Glomerular visceral epithelial cell (primary cell): ENCODE measurements around the gene ENPP7.

Experiments used
- DNase-seq: peaks from one replicate; pipeline ENCODE4 v3.0.0-alpha.2; 2016; ENCODE audit errors: extremely low spot score

Gene ENPP7

GRCh38 chr17:79778504-79779083 is 47.9 kb downstream of the ENPP7 start:
- DNase-seq: no peak

GRCh38 chr17:79779084-79779529 is 48.4 kb downstream of the ENPP7 start:
- DNase-seq: no peak

DNA sequence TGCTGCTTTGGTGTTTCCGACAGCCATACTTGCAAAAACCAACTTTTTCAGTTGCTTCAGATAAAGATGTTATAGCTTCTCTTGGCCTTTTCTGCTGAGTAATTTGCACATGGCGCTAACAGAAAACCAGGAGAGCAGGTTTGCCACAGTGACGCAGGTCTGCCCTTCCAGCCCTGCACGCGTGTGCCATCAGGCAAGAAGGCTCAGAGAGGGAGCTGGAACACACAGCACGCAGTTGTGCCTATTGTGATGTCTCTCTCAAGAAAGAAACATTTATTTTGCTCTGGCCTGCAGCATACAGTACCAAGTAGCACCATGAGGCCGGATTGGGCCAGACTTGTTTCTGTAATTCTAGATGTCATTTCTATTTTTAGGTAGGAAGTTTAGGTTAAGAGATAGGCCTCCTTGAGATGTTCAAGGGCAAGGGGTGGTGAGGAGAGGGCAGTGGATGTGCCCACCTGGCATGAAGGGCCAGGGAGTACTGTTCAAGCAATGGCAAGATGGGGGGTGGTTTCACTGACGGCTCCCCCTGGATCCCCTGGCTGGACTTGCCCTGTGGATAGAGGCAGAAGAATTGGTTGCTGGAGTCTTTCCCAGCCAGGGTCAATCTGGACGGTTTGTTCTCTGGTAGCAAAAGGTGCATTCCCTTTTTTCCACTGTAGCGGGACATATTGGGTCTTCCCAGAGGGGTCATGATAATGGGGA is 49.1 kb downstream of the ENPP7 start:
- DNase-seq: no peak

- no peak for DNase-seq
Observed at GRCh38 chr17:79781012-79781650, 50.4 kb downstream of the ENPP7 start.

DNA sequence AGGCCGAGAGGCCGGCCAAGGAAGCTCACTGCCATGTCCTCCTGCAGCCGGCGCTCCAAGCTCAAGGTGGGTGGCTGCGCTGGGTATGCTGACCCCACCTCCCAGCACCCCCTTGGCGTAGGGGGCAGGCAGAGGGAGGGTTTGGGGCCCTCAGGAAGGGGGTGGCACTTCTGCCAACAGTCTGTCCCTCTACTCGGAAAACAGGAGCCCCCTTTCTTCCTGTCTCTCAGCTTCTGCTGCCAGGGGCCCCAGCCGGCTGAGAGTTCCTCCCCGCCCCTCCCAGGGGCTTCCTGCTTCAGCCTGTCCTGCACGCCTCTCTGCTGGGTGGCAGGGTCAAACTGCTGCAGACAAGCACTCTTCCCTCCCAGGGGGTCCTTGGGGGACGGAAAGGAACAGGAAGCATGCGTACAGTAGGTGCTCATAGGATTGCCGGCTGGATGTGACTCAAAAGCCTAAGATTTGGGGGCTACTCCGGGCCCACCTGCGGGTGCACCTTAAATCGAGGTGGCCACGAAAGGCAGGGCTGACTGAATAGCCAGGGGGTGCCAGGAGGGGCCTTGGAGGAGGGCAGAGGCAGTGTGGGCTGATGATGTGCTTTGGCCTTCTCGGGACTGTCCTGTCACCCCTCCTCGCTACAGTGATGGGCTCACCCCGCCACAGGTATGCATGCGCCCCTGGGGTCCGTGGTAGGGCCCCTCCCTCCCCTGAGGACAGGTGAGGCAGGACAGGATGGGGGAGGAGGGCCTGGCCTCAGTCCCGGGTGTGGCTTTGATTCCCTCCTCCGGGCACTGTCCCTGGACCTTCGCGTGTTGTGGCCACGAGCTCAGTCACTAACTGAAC is 51.2 kb downstream of the ENPP7 start:
- no peak for DNase-seq

DNA sequence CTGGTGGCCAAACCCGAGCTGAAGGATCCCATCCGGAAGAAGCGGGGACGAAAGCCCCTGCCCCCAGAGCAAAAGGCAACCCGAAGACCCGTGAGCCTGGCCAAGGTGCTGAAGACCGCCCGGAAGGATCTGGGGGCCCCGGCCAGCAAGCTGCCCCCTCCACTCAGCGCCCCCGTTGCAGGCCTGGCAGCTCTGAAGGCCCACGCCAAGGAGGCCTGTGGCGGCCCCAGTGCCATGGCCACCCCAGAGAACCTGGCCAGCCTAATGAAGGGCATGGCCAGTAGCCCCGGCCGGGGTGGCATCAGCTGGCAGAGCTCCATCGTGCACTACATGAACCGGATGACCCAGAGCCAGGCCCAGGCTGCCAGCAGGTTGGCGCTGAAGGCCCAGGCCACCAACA is 53.1 kb downstream of the ENPP7 start:
- DNase-seq: no peak

- no peak for DNase-seq
Observed at GRCh38 chr17:79784353-79785016, 53.7 kb downstream of the ENPP7 start.

- no peak for DNase-seq
Observed at GRCh38 chr17:79785017-79785899, 54.5 kb downstream of the ENPP7 start.

DNA sequence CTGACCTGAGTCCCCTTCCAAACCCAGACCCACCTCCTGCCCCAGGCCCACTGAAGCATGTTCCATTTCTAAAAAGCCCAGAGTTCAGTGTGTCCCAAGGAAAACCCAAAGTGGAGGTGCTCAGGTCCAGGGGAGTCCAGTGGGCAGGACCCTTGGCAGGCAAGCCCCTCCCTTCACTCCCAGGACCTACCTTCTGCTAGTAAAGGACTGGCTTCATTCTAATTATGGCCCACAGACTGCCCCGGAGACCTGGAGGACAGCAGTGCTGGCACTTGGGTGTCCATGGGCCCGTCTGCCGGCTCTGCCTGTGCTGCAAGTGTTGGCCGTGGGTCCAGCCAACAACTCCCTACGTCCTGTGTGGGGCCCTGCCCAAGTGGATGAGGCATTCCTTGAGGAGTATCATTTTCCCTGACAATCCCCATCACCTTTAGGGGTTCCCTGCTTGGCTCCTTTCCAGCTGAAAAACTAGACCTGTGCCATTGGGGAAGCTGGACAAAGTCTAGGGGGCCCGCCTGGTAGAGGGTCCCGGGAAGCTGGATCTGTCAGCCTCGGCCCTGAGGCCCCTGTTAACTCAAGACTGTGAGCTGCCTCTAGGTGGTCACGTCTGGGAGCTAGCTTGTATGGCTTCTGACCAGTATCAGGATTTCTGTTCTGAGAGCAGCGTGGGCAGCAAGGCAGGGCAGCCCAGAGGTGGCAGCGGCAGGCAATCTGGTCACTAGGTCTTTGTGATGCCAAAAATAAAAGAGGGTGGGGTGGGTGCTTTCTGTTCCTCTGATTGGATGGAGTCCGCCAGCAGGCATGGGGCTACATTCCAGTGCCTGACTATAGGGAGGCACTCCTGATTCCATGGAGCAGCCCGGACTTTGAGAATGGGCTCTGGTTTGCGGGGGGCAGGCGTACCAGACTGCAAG is 55.4 kb downstream of the ENPP7 start:
- DNase-seq: no peak

GRCh38 chr17:79786930-79787643 is 56.3 kb downstream of the ENPP7 start:
- no peak for DNase-seq

DNA sequence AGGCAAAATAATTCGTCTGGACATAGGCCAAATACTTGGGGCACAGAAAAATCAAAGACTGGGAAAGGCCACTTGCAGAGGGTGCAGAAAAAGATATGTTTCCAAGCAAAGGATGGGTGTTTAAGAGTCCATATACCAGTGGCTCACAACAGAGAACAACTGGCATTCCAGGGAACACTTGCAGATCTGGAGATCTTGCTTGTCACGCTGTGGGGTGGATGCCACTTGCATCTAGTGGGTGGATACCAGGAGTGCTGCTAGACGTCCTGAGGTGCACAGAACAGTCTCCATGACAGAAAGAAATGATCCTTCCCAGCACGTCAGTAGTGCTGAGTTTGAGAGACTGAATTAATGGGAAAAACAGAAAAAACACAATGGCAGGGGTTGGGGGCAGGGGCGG is 57.7 kb downstream of the ENPP7 start:
- no peak for DNase-seq

DNA sequence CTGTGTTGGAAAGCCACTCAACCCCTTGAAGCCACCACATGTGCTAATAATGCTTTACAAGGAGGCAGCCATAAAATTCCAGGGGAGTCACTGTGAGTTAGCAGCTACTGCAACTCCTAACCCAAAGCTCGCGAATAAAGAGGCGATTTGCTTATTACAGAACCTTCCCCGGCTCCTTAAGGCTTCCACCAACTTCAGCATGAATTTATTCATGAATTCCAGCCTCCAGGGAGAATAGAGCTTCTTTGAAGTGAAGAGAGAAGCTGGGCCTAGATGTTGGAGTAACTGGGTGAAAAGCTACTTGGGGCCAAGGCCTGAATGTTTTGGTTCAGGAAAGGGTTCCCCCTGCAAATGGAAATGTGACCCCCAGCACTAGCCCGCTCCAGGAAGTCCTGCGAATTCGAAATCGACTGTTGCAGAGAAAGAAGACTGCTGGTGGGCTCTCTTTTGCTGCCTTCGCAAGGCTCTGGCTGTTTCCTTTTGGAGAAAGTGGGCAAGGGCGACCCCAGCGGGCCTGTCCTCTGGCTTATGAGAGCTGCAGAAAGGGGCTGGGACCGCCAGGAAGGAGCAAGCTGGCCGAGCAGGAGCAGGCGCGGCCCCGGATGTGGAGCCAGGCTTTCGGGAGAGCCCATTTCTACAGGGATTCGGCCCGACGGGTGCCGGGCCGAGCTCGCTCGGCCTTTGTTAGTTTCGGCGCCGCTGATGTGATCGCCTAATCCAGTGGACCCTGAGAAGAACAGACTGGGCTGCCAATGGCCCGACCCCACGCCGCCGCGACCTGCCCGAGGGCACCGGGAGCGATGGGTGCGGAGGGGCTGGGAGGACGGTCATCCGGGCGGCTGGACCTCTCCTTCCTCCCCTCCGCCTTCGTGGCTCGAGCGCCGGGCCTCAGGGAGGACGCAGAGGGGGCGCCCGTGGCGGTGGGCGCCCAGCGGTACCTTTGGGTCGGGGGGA is 58.5 kb downstream of the ENPP7 start:
- DNase-seq: no peak

DNA sequence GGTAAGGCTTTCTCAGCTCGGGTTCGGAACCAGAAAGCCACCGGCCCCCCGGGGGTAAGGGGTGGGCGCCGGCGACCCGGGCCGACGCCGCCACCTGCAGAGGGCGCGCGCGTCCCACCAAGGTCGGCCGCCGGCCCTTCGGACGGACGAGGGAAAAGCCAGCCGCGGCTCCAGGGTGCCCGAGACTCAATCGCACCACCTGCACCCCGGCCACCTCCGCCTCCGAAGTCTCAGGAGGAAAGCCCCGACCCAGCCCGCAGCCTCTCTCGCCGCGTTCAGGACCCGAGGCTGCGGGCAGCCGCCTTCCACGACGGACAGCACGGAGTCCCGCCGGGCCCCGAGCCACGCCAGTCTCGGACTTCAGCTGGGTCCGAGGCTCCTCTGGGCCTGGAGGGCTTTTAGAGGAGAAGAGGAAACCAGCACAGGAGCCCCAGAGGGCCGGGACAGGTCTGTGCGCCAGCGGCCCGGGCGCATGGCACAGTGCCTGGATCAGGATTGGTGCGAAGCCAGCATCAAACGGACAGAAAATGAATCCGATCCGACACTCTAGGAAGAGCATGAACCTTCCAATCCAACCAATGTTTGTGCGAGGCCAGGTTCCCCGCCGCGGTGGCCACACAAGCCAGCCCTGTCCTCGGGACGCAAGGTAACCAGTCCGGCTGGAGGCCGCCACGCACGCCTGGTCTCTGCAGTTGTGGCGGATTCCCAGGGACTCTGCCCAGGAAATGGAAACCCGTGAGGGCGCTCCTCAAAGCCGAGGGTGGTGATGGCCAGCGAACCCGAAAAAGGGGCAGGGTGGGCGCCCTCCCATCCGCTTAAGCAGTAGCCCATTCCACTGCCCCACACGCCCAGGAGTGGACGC is 59.4 kb downstream of the ENPP7 start:
- peak; percentile 44 for DNase-seq

DNA sequence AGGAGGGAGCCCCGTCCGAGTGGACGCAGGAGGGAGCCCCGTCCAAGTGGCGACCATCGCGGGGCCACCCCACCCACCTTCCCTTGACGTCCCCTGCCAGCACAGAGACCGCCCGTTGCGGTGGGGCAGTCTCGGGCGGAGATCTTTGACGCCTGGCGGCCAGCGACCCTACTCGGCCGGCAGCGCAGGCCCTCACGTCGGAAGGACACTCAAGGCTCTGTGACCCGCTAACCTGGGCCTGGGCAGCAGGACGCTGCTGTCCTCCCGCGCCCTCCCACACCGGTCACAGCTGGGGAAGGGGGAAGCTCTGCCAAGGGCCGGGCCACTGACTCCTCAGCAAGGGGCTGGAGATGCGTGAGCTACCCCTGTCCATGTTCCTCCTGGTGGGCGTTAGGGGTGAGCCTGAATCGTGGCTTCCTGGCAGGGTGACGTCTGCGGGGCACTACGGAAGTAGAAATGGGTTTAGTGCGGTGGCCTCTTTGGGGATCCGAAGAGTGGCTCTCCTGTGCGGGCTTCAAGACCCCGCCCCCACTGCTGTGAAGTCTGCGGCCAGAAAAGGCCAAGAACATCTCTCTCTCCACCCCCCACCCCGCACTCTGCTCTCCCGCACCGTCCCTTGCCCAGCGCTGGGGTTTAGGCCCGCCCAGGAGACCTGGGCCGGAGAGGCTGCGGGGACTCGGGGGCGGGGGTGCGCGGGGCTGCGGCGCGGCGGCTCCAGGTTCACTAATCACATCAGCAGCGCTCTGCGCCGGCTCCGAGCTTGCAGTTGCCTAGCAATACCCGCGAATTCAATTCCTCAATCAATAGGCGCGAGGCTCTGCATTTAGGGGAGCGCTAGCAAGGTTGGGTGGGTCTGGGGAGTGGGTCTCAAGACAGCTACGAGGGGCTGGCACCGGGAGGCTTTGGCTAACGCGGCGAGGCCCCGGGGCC is 60.3 kb downstream of the ENPP7 start:
- DNase-seq: no peak

DNA sequence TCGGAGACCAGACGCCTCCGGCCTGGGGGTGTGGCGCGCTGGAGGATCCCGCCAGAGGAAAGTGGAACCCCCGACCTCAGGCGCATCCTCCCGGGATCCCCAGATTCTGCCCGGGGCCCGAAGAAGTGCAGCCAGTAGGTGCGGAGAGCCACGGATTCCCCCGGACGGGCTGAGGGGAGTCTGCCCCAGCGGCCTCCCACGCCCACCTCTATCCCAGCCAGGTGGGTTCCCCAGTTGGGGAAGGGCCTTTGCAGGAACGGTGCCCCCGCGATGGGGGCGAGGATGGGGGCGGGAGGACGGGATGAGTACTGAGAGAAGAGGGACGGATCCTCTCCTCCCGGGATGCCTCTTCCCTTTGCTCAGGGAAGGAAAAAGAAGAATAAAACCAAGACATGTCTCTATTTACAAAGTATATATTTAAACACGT is 61.0 kb downstream of the ENPP7 start:
- DNase-seq: no peak
